ENCODE data around the gene MINDY2.
"Not testable (repeated sequence)": the region's sequence is repeated elsewhere in the genome, so short reads cannot be mapped to it uniquely, and the experiment has no call there.

MINDY2 gene

DNA sequence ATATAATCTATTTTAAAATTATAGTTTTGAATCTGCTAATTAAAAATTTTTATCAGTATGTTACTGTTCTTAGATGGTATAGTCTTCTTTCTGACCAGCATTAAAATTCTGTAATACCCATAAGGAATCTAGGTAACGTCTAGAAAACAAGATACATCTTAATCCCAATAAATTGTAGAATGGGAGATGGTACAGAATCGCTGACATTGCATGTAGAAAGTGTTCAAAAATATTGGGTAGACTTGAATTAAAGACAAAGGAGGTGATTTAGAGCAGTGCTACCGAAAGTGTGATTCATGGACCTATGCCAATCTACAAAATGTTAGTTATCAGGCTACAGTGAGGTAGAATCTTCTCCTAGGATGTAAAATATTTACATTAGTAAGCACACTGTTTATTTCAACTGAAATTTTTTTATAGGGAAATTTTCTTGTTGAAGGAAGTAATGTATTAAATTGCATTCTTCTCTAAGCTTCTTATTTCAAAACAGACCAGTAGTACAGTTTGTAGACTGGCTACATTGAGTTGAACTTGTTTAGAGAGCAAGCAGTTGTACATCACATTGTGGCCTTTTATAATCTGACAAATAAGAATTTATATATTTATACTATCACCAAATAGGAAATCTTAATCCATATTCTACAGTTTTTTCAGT, 17.1 kb downstream of the MINDY2 start:
- Histone ChIP-seq H3K4me3 (ENCODE audit: low read length) (no peak overlapping the region), H3K27me3 (ENCODE audit: control insufficient read depth, insufficient read depth, low read length) (no peaks in the 10 kb centered on the region), H3K9ac (ENCODE audit: low read length) (no peak overlapping the region), H3K36me3 (ENCODE audit: control insufficient read depth, insufficient read depth, low read length) (no peaks in the 10 kb centered on the region), H3K27ac (ENCODE audit: low read depth, low read length) (no peak overlapping the region), H3K4me1 (ENCODE audit: control insufficient read depth, insufficient read depth, low read length) (no peaks in the 10 kb centered on the region)

- Histone ChIP-seq H3K27me3 (ENCODE audit: control insufficient read depth, insufficient read depth, low read length) (no peaks in the 10 kb centered on the region), H3K36me3 (ENCODE audit: control insufficient read depth, insufficient read depth, low read length) (no peaks in the 10 kb centered on the region), H3K4me3 (ENCODE audit: low read length) (no peak overlapping the region), H3K4me1 (ENCODE audit: control insufficient read depth, insufficient read depth, low read length) (no peaks in the 10 kb centered on the region), H3K9ac (ENCODE audit: low read length) (no peak overlapping the region), H3K27ac (ENCODE audit: low read depth, low read length) (no peak overlapping the region)
Observed at GRCh38 chr15:58793862-58794261, 22.8 kb downstream of the MINDY2 start.

DNA sequence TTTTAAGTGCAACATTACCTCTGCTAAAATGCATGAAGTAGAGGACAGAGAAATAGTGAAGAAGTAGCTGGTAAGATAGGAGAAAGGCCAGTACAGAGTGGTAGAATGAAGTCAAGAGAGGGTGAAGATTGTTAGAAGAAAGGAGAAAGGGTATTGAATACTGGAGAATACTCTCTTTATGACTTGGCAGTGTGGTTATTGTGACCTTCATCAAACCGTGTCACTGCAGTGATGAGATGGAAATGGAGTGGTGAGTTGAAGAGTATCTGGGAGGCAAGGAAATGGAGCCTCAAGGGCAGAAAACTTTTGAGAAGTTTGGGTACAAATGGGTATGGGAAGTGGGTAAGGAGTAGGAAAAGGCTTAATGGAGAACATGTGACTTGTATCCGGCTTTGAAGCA, 24.7 kb downstream of the MINDY2 start:
- Histone ChIP-seq H3K36me3 (ENCODE audit: control insufficient read depth, insufficient read depth, low read length) (no peaks in the 10 kb centered on the region), H3K27me3 (ENCODE audit: control insufficient read depth, insufficient read depth, low read length) (no peaks in the 10 kb centered on the region), H3K4me3 (ENCODE audit: low read length) (no peak overlapping the region), H3K4me1 (ENCODE audit: control insufficient read depth, insufficient read depth, low read length) (no peaks in the 10 kb centered on the region), H3K9ac (ENCODE audit: low read length) (no peak overlapping the region), H3K27ac (ENCODE audit: low read depth, low read length) (no peak overlapping the region)

DNA sequence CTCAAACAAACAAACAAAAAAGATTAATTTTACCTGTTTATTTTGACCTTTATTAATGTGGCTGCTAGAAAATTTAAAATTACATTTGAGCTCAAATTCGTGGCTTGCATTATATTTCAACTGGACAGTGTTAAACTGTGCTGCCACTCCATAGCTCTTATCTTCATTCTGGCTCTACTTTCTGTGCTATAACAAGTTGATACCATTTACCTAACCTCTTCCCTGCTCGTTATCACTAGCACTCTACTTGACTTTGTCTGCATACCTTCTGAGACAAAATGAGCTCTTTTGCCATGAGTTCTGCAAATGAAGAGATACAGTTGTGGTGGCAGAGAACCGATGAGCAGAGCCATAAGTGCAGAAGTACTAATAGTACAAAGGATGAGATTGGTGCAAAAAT, 26.4 kb downstream of the MINDY2 start:
- no peaks in the 10 kb centered on the region for H3K27me3 ChIP-seq (ENCODE audit: control insufficient read depth, insufficient read depth, low read length)
- no peaks in the 10 kb centered on the region for H3K36me3 ChIP-seq (ENCODE audit: control insufficient read depth, insufficient read depth, low read length)
- no peak overlapping the region for H3K4me3 ChIP-seq (ENCODE audit: low read length)
- no peak overlapping the region for H3K27ac ChIP-seq (ENCODE audit: low read depth, low read length)
- no peak overlapping the region for H3K9ac ChIP-seq (ENCODE audit: low read length)
- no peaks in the 10 kb centered on the region for H3K4me1 ChIP-seq (ENCODE audit: control insufficient read depth, insufficient read depth, low read length)

GRCh38 chr15:58805095-58805494, 34.0 kb downstream of the MINDY2 start:
- no peak overlapping the region for H3K9ac ChIP-seq (ENCODE audit: low read length)
- no peaks in the 10 kb centered on the region for H3K36me3 ChIP-seq (ENCODE audit: control insufficient read depth, insufficient read depth, low read length)
- no peak overlapping the region for H3K4me3 ChIP-seq (ENCODE audit: low read length)
- no peaks in the 10 kb centered on the region for H3K4me1 ChIP-seq (ENCODE audit: control insufficient read depth, insufficient read depth, low read length)
- no peaks in the 10 kb centered on the region for H3K27me3 ChIP-seq (ENCODE audit: control insufficient read depth, insufficient read depth, low read length)
- H3K27ac ChIP-seq (ENCODE audit: low read depth, low read length) = no peak overlapping the region

DNA sequence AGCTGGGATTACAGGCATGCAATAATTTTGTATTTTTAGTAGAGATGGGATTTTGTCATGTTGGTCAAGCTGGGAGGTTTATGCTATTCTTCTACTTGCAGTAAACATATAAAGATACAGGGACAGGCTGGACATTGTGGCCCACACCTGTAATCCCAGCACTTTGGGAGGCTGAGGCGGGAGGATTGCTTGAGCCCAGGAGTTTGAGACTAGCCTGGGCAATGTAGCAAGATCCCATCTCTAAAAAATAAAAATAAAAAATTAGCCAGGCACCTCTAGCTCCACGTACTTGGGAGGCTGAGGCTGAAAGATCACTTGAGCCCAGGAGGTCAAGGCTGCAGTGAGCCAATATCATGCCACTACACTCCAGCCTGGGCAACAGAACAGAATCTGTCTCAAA, 52.2 kb downstream of the MINDY2 start:
- not testable (repeated sequence) for H3K4me3 ChIP-seq (ENCODE audit: low read length); H3K9ac ChIP-seq (ENCODE audit: low read length); H3K27me3 ChIP-seq (ENCODE audit: control insufficient read depth, insufficient read depth, low read length); H3K27ac ChIP-seq (ENCODE audit: low read depth, low read length); H3K36me3 ChIP-seq (ENCODE audit: control insufficient read depth, insufficient read depth, low read length); H3K4me1 ChIP-seq (ENCODE audit: control insufficient read depth, insufficient read depth, low read length)

DNA sequence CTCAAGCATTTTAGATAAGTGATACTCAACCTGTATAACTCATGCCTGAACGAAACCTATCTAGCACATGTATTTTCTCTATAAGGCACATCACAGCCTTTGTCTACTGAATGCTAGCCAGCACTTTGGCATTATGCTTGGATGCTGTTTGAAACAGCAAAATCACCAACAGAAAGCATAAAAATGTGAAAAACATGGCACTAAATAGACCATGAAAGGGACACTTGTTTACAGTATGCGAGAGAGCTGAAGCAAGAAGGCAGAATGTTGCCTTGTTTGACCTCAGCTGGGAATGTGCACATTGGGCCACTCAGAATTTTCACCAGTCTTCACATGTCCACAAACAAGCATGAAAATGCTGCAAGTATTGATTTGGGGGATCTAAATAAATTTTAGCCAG, 59.5 kb downstream of the MINDY2 start:
- H3K4me3 ChIP-seq (ENCODE audit: low read length) = no peak overlapping the region
- H3K27ac ChIP-seq (ENCODE audit: low read depth, low read length) = no peak overlapping the region
- no peak overlapping the region for H3K9ac ChIP-seq (ENCODE audit: low read length)
- no peaks in the 10 kb centered on the region for H3K27me3 ChIP-seq (ENCODE audit: control insufficient read depth, insufficient read depth, low read length)
- no peaks in the 10 kb centered on the region for H3K4me1 ChIP-seq (ENCODE audit: control insufficient read depth, insufficient read depth, low read length)
- H3K36me3 ChIP-seq (ENCODE audit: control insufficient read depth, insufficient read depth, low read length) = peaks cover 5% of the 10 kb centered on the region

GRCh38 chr15:58833681-58834426, 62.8 kb downstream of the MINDY2 start:
- H3K9ac ChIP-seq (ENCODE audit: low read length); H3K27ac ChIP-seq (ENCODE audit: low read depth, low read length); H3K36me3 ChIP-seq (ENCODE audit: control insufficient read depth, insufficient read depth, low read length); H3K4me1 ChIP-seq (ENCODE audit: control insufficient read depth, insufficient read depth, low read length); H3K4me3 ChIP-seq (ENCODE audit: low read length); H3K27me3 ChIP-seq (ENCODE audit: control insufficient read depth, insufficient read depth, low read length): not testable (repeated sequence)

DNA sequence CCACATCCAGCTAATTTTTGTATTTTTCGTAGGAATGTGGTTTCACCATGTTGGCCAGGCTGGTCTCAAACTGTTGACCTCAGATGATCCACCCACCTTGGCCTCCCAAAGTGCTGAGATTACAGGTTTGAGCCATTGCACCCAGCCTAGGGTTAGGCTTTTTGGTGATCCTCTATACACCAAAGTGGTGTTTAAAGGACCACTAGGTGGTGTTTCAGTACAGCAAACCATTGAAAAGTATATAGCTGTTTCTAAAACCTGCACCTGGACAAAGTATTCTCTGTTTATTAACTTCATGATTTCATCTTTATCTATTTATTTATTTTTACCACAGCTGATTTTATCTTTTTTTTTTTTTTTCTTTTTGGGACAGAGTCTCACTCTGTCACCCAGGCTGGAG, 68.4 kb downstream of the MINDY2 start:
- Histone ChIP-seq H3K4me3 (ENCODE audit: low read length) (no peak overlapping the region), H3K36me3 (ENCODE audit: control insufficient read depth, insufficient read depth, low read length) (no peaks in the 10 kb centered on the region), H3K4me1 (ENCODE audit: control insufficient read depth, insufficient read depth, low read length) (no peaks in the 10 kb centered on the region), H3K9ac (ENCODE audit: low read length) (no peak overlapping the region), H3K27ac (ENCODE audit: low read depth, low read length) (no peak overlapping the region), H3K27me3 (ENCODE audit: control insufficient read depth, insufficient read depth, low read length) (no peaks in the 10 kb centered on the region)

- no peak overlapping the region for H3K4me3 ChIP-seq (ENCODE audit: low read length)
- no peaks in the 10 kb centered on the region for H3K36me3 ChIP-seq (ENCODE audit: control insufficient read depth, insufficient read depth, low read length)
- no peaks in the 10 kb centered on the region for H3K27me3 ChIP-seq (ENCODE audit: control insufficient read depth, insufficient read depth, low read length)
- no peaks in the 10 kb centered on the region for H3K4me1 ChIP-seq (ENCODE audit: control insufficient read depth, insufficient read depth, low read length)
- no peak overlapping the region for H3K27ac ChIP-seq (ENCODE audit: low read depth, low read length)
- no peak overlapping the region for H3K9ac ChIP-seq (ENCODE audit: low read length)
Observed at GRCh38 chr15:58840048-58840447, 68.9 kb downstream of the MINDY2 start.

GRCh38 chr15:58842713-58843396, 71.8 kb downstream of the MINDY2 start:
- no peak overlapping the region for H3K9ac ChIP-seq (ENCODE audit: low read length)
- no peak overlapping the region for H3K27ac ChIP-seq (ENCODE audit: low read depth, low read length)
- no peaks in the 10 kb centered on the region for H3K27me3 ChIP-seq (ENCODE audit: control insufficient read depth, insufficient read depth, low read length)
- no peaks in the 10 kb centered on the region for H3K36me3 ChIP-seq (ENCODE audit: control insufficient read depth, insufficient read depth, low read length)
- H3K4me1 ChIP-seq (ENCODE audit: control insufficient read depth, insufficient read depth, low read length) = no peaks in the 10 kb centered on the region
- no peak overlapping the region for H3K4me3 ChIP-seq (ENCODE audit: low read length)

- not testable (repeated sequence) for H3K27me3 ChIP-seq (ENCODE audit: control insufficient read depth, insufficient read depth, low read length); H3K4me3 ChIP-seq (ENCODE audit: low read length); H3K4me1 ChIP-seq (ENCODE audit: control insufficient read depth, insufficient read depth, low read length); H3K36me3 ChIP-seq (ENCODE audit: control insufficient read depth, insufficient read depth, low read length); H3K9ac ChIP-seq (ENCODE audit: low read length); H3K27ac ChIP-seq (ENCODE audit: low read depth, low read length)
Observed at GRCh38 chr15:58851205-58851604, 80.1 kb downstream of the MINDY2 start.

GRCh38 chr15:58852347-58852746, 81.2 kb downstream of the MINDY2 start:
- no peaks in the 10 kb centered on the region for H3K27me3 ChIP-seq (ENCODE audit: control insufficient read depth, insufficient read depth, low read length)
- H3K27ac ChIP-seq (ENCODE audit: low read depth, low read length) = no peak overlapping the region
- no peaks in the 10 kb centered on the region for H3K36me3 ChIP-seq (ENCODE audit: control insufficient read depth, insufficient read depth, low read length)

More at GRCh38 chr15:58852347-58852746, 81.2 kb downstream of the MINDY2 start:
- Histone ChIP-seq H3K4me1 (ENCODE audit: control insufficient read depth, insufficient read depth, low read length) (no peaks in the 10 kb centered on the region), H3K9ac (ENCODE audit: low read length) (no peak overlapping the region), H3K4me3 (ENCODE audit: low read length) (no peak overlapping the region)
